ENCODE data around the gene SLC16A12.

SLC16A12 gene

DNA sequence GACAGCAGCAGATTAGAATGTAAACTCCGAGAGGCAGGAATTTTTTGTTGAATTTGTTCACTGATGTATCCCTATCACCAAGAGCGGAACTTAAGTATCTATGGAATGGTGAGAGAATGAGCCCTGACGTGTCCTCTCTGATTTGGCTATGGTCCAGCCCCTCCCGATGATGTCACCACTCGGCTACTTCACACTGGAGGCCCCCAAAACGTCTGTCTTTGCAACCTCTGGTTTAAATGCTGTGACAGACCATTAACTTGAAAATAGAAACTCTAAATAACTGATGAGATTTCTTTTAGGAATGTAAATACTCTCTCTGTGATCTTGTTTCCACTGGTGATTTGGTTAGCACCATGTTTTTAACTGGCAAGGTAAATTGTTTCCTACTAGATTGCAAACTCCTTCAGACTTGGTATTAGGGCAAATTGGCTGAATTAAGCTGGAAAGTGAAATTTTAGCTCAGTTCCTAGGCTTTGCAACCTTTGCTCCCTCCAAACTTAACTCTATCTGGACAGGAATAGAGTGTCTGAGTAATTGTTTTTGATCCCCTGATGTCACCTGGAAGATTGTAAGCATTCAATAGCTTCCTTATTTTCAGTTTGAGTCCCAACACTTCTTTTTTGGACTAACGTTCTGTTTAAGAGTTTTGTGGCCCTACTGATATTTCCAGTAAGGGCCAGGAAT lies 19.1 kb downstream of the SLC16A12 start:
- H3K27ac Mint-ChIP-seq = no peak overlapping the region
- H3K4me3 Mint-ChIP-seq = no peak overlapping the region
- no peak for DNase-seq
- H3K36me3 Mint-ChIP-seq (ENCODE audit: low read depth) = no peaks in the 10 kb centered on the region
- H3K27me3 Mint-ChIP-seq (ENCODE audit: low read depth, poor library complexity) = no peaks in the 10 kb centered on the region
- TF ChIP-seq, protein P1, sequence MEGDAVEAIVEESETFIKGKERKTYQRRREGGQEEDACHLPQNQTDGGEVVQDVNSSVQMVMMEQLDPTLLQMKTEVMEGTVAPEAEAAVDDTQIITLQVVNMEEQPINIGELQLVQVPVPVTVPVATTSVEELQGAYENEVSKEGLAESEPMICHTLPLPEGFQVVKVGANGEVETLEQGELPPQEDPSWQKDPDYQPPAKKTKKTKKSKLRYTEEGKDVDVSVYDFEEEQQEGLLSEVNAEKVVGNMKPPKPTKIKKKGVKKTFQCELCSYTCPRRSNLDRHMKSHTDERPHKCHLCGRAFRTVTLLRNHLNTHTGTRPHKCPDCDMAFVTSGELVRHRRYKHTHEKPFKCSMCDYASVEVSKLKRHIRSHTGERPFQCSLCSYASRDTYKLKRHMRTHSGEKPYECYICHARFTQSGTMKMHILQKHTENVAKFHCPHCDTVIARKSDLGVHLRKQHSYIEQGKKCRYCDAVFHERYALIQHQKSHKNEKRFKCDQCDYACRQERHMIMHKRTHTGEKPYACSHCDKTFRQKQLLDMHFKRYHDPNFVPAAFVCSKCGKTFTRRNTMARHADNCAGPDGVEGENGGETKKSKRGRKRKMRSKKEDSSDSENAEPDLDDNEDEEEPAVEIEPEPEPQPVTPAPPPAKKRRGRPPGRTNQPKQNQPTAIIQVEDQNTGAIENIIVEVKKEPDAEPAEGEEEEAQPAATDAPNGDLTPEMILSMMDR (IDR thresholded peaks at IDR 0.05) = no peak
- no peaks in the 10 kb centered on the region for H3K9me3 Mint-ChIP-seq
- H3K4me1 Mint-ChIP-seq = peaks cover 13% of the 10 kb centered on the region

GRCh38 chr10:89515031-89515841 lies 20.2 kb downstream of the SLC16A12 start:
- H3K27me3 Mint-ChIP-seq (ENCODE audit: low read depth, poor library complexity) = no peaks in the 10 kb centered on the region
- no peaks in the 10 kb centered on the region for H3K36me3 Mint-ChIP-seq (ENCODE audit: low read depth)
- H3K27ac Mint-ChIP-seq = no peak overlapping the region
- H3K4me1 Mint-ChIP-seq = peaks cover 13% of the 10 kb centered on the region
- no peak overlapping the region for H3K4me3 Mint-ChIP-seq
- peaks cover 5% of the 10 kb centered on the region for H3K9me3 Mint-ChIP-seq
- TF ChIP-seq, protein P1 (IDR thresholded peaks at IDR 0.05) = no peak
- no peak for DNase-seq

GRCh38 chr10:89513206-89513605 lies 22.2 kb downstream of the SLC16A12 start:
- no peak for DNase-seq
- no peak overlapping the region for H3K4me3 Mint-ChIP-seq
- no peaks in the 10 kb centered on the region for H3K27me3 Mint-ChIP-seq (ENCODE audit: low read depth, poor library complexity)
- peaks cover 14% of the 10 kb centered on the region for H3K9me3 Mint-ChIP-seq
- no peak overlapping the region for H3K27ac Mint-ChIP-seq
- no peaks in the 10 kb centered on the region for H3K36me3 Mint-ChIP-seq (ENCODE audit: low read depth)
- peaks cover 13% of the 10 kb centered on the region for H3K4me1 Mint-ChIP-seq
- TF ChIP-seq, protein P1 (IDR thresholded peaks at IDR 0.05) = no peak

GRCh38 chr10:89505640-89506275 lies 29.6 kb downstream of the SLC16A12 start:
- no peaks in the 10 kb centered on the region for H3K36me3 Mint-ChIP-seq (ENCODE audit: low read depth)
- peaks cover 22% of the 10 kb centered on the region for H3K9me3 Mint-ChIP-seq
- no peak for DNase-seq
- peaks cover 6% of the 10 kb centered on the region for H3K27me3 Mint-ChIP-seq (ENCODE audit: low read depth, poor library complexity)
- no peak overlapping the region for H3K27ac Mint-ChIP-seq
- peaks cover 10% of the 10 kb centered on the region for H3K4me1 Mint-ChIP-seq
- H3K4me3 Mint-ChIP-seq = no peak overlapping the region
- TF ChIP-seq, protein P1 (IDR thresholded peaks at IDR 0.05) = no peak

DNA sequence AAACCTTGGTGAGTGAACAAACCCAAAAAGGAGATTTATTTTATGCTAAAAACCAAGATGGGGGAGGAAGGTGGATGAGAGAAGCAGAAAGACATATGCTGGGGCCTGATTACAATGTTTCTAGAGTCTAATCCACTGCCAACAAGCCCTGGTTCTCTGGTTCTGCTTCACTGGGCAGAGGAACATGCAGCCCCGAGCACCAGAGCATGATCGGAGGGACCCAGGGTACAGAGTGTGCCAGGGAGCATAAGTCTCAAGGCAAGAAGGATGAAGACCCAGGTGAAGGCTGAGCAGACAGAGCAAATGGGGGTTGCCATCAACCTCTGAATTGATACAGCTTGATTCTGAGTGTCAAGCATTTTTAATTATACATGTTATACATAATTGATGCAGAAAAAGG lies 30.7 kb downstream of the SLC16A12 start:
- peaks cover 10% of the 10 kb centered on the region for H3K4me1 Mint-ChIP-seq

More for the DNA sequence above, 30.7 kb downstream of the SLC16A12 start:
- H3K27ac Mint-ChIP-seq = no peak overlapping the region
- DNase-seq = no peak
- TF ChIP-seq, protein P1 (IDR thresholded peaks at IDR 0.05) = no peak
- H3K36me3 Mint-ChIP-seq (ENCODE audit: low read depth) = no peaks in the 10 kb centered on the region
- H3K4me3 Mint-ChIP-seq = no peak overlapping the region
- H3K27me3 Mint-ChIP-seq (ENCODE audit: low read depth, poor library complexity) = peaks cover 6% of the 10 kb centered on the region
- peaks cover 16% of the 10 kb centered on the region for H3K9me3 Mint-ChIP-seq

Data from nephron progenitor cell (in vitro differentiated cells).